H1 (cell line): Measurements from ENCODE around the gene CPT1A. TPM values are rescaled to one million over a fixed set of nuclear protein-coding genes. Genes with fewer than 3 reads are reported as not detected.
A peak's percentile ranks its signal among the peaks of the same experiment; 100 is the strongest.
"Not testable (repeated sequence)": the region's sequence is repeated elsewhere in the genome, so short reads cannot be mapped to it uniquely, and the experiment has no call there.

Experiments used
- CTCF ChIA-PET: fragments of 300-600 bp; sonication (Branson Sonifier 250); formaldehyde crosslinking; loops from one replicate; lab custom pipeline; 2021; ENCODE audit not compliant: partially characterized antibody; lab: Charles Lee
- POLR2A ChIA-PET: fragments of 300-600 bp; sonication (Branson Sonifier 250); formaldehyde crosslinking; loops from one replicate; lab custom pipeline; 2021; ENCODE audit warnings: inconsistent platforms; ENCODE audit not compliant: partially characterized antibody; lab: Charles Lee
- DNase-seq, 2 experiments: peaks; one replicate each; pipeline versions ENCODE4 v3.0.0 to v3.0.0-alpha.2; 2010 to 2022; ENCODE audit warnings: low spot score in 2 of 2, low read depth in 1 of 2, mixed read lengths in 1 of 2
- FAIRE-seq: peaks from 2 replicates; lab custom pipeline; 2011; peaks lifted over from hg19 to GRCh38; lab: Jason Lieb, UNC
- H2AFZ ChIP-seq: 2 replicates; pipeline ENCODE4 v1.8.1; 2012; ENCODE audit warnings: low read length, inconsistent platforms
- H2AK5ac ChIP-seq: 2 replicates; pipeline ENCODE4 v1.6.1; 2013; ENCODE audit warnings: low read depth, low read length
- H2BK120ac ChIP-seq: replicated peaks from 2 replicates; pipeline ENCODE3; 2013; ENCODE audit warnings: low read depth, low read length, inconsistent platforms
- H2BK12ac ChIP-seq: 2 replicates; pipeline ENCODE4 v1.6.1; 2013; ENCODE audit warnings: low read depth, low read length
- H2BK15ac ChIP-seq: 2 replicates; pipeline ENCODE4 v1.6.1; 2013; ENCODE audit warnings: low read length
- H2BK20ac ChIP-seq: 2 replicates; pipeline ENCODE4 v1.6.1; 2013; ENCODE audit warnings: low read length
- H2BK5ac ChIP-seq: 2 replicates; pipeline ENCODE4 v1.6.1; 2013; ENCODE audit warnings: low read depth, low read length
- H3K14ac ChIP-seq: 2 replicates; pipeline ENCODE4 v1.6.1; 2013; ENCODE audit warnings: inconsistent platforms; ENCODE audit not compliant: insufficient read length
- H3K18ac ChIP-seq: 2 replicates; pipeline ENCODE4 v1.6.1; 2013; ENCODE audit warnings: low read length; ENCODE audit errors: extremely low read depth
- H3K23ac ChIP-seq: 2 replicates; pipeline ENCODE4 v1.6.1; 2013; ENCODE audit warnings: inconsistent platforms; ENCODE audit not compliant: insufficient read length
- H3K23me2 ChIP-seq: 2 replicates; pipeline ENCODE4 v1.6.1; 2013; ENCODE audit warnings: low read depth, low read length
- H3K27ac ChIP-seq: 2 replicates; pipeline ENCODE4 v1.6.1; 2011; ENCODE audit warnings: low read depth, low read length, inconsistent platforms
- H3K27me3 ChIP-seq, 4 experiments: replicated peaks in 1 of 4; 1 replicate in 1 of 4; 2 replicates in 3 of 4; pipeline versions ENCODE4 v1.6.1 to v1.8.1; 2011 to 2013; ENCODE audit warnings: low read length in 3 of 4, mild to moderate bottlenecking in 3 of 4, inconsistent platforms in 2 of 4, mixed read lengths in 2 of 4, moderate library complexity in 1 of 4; ENCODE audit not compliant: control insufficient read depth in 3 of 4, insufficient read depth in 3 of 4; ENCODE audit errors: extremely low read depth in 1 of 4
- H3K36me3 ChIP-seq, 4 experiments: 2 replicates each; pipeline versions ENCODE4 v1.6.1 to v1.8.1; 2011 to 2013; ENCODE audit warnings: mild to moderate bottlenecking in 4 of 4, low read length in 3 of 4, moderate library complexity in 2 of 4, control low read depth in 1 of 4, inconsistent platforms in 1 of 4; ENCODE audit not compliant: insufficient read depth in 4 of 4, control insufficient read depth in 2 of 4
- H3K4ac ChIP-seq: replicated peaks from 2 replicates; pipeline ENCODE3; 2013; ENCODE audit warnings: low read length, low read depth, mixed read lengths, inconsistent platforms; ENCODE audit not compliant: insufficient read length
- H3K4me1 ChIP-seq, 4 experiments: replicated peaks in 1 of 4; 1 replicate in 1 of 4; 2 replicates in 3 of 4; pipeline versions ENCODE4 v1.6.1 to v1.8.1; 2011 to 2013; ENCODE audit warnings: low read length in 3 of 4, inconsistent platforms in 2 of 4, mixed read lengths in 1 of 4; ENCODE audit not compliant: insufficient read depth in 4 of 4, control insufficient read depth in 3 of 4
- H3K4me2 ChIP-seq, 2 experiments: 2 replicates each; pipeline versions ENCODE4 v1.6.1 to v1.8.1; 2011 to 2013; ENCODE audit warnings: low read depth in 2 of 2, low read length in 2 of 2, control low read depth in 1 of 2, inconsistent platforms in 1 of 2, mild to moderate bottlenecking in 1 of 2; ENCODE audit not compliant: insufficient read depth in 1 of 2
- H3K4me3 ChIP-seq, 4 experiments: fragments of 200-600, 300-600 bp in 1 of 4; sonication (generic), shearing (Covaris generic), sonication (Bioruptor Twin) in 1 of 4; 2 replicates each; pipeline versions ENCODE4 v1.5.1 to v1.8.1; 2011 to 2016; ENCODE audit warnings: low read length in 4 of 4, low read depth in 3 of 4, control low read depth in 2 of 4, inconsistent platforms in 2 of 4, mild to moderate bottlenecking in 2 of 4, mixed read lengths in 1 of 4, moderate library complexity in 1 of 4; ENCODE audit not compliant: insufficient read depth in 2 of 4; ENCODE audit errors: extremely low read depth in 1 of 4
- H3K56ac ChIP-seq: replicated peaks from 2 replicates; pipeline ENCODE3; 2013; ENCODE audit warnings: low read depth, mild to moderate bottlenecking, mixed read lengths, low read length, inconsistent platforms; ENCODE audit not compliant: insufficient read length
- H3K79me1 ChIP-seq: 2 replicates; pipeline ENCODE4 v1.6.1; 2013; ENCODE audit warnings: low read depth, low read length, control low read depth
- H3K79me2 ChIP-seq, 2 experiments: 2 replicates each; pipeline versions ENCODE4 v1.6.1 to v1.8.1; 2012 to 2013; ENCODE audit warnings: low read length in 2 of 2, mild to moderate bottlenecking in 2 of 2, inconsistent platforms in 1 of 2; ENCODE audit not compliant: insufficient read depth in 2 of 2, control insufficient read depth in 1 of 2
- H3K9ac ChIP-seq, 4 experiments: replicated peaks in 1 of 4; 1 replicate in 1 of 4; 2 replicates in 3 of 4; pipeline versions ENCODE4 v1.6.1 to v1.8.1; 2011 to 2013; ENCODE audit warnings: low read depth in 3 of 4, low read length in 3 of 4, control low read depth in 2 of 4, mild to moderate bottlenecking in 2 of 4, moderate library complexity in 2 of 4, inconsistent platforms in 1 of 4; ENCODE audit errors: extremely low read depth in 1 of 4
- H3K9me3 ChIP-seq, 2 experiments: 2 replicates each; pipeline versions ENCODE4 v1.6.1 to v1.8.1; 2012 to 2013; ENCODE audit warnings: mild to moderate bottlenecking in 2 of 2, moderate library complexity in 2 of 2, control low read depth in 1 of 2, inconsistent platforms in 1 of 2, low read depth in 1 of 2, low read length in 1 of 2, mixed read lengths in 1 of 2; ENCODE audit not compliant: insufficient read depth in 2 of 2
- H4K20me1 ChIP-seq, 2 experiments: replicated peaks in 1 of 2; 2 replicates each; pipeline versions ENCODE3 to v1.8.1; 2011 to 2013; ENCODE audit warnings: inconsistent platforms in 2 of 2, low read length in 2 of 2, mild to moderate bottlenecking in 1 of 2; ENCODE audit not compliant: insufficient read depth in 2 of 2, control insufficient read depth in 1 of 2
- H4K5ac ChIP-seq: 2 replicates; pipeline ENCODE4 v1.6.1; 2013; ENCODE audit warnings: low read length, low read depth, mixed read lengths, inconsistent platforms; ENCODE audit not compliant: insufficient read length
- H4K8ac ChIP-seq: 2 replicates; pipeline ENCODE4 v1.8.0; 2013; ENCODE audit warnings: mild to moderate bottlenecking, moderate library complexity, low read length, inconsistent platforms; ENCODE audit not compliant: insufficient read depth; ENCODE audit errors: extremely low read depth
- H4K91ac ChIP-seq: replicated peaks from 2 replicates; pipeline ENCODE3; 2013; ENCODE audit warnings: low read length, mixed read lengths, inconsistent platforms; ENCODE audit not compliant: insufficient read length
- EZH2 ChIP-seq: fragments of 200-600 bp; sonication (generic); IDR thresholded peaks from 2 replicates; pipeline ENCODE4 v1.7.1; 2012; ENCODE audit warnings: low read depth, mild to moderate bottlenecking, moderate library complexity, low read length, inconsistent platforms; ENCODE audit not compliant: severe bottlenecking
- RBBP5 ChIP-seq: IDR thresholded peaks from 2 replicates; pipeline ENCODE4 v1.7.1; 2012; ENCODE audit warnings: low read depth, mild to moderate bottlenecking, inconsistent platforms, low read length, moderate library complexity, borderline replicate concordance
- YY1 ChIP-seq: IDR thresholded peaks from 2 replicates; pipeline ENCODE4 v1.6.1; 2011; ENCODE audit warnings: low read depth, mild to moderate bottlenecking, low read length
- WGBS, 2 experiments: shearing (Covaris generic) in 1 of 2; methylation state at CpG; one replicate each; pipeline versions ENCODE4 v1.1.6 to v1.1.7; 2013 to 2015; ENCODE audit warnings: low lambda C conversion rate in 2 of 2, mixed read lengths in 2 of 2, inconsistent platforms in 1 of 2, low coverage in 1 of 2, missing lambda C conversion rate in 1 of 2; ENCODE audit not compliant: insufficient replicate concordance in 2 of 2, insufficient coverage in 1 of 2, insufficient read length in 1 of 2; ENCODE audit errors: extremely low coverage in 1 of 2, missing lambda C conversion rate in 1 of 2; 5-methylcytosine and 5-hydroxymethylcytosine counted together
- polyA plus RNA-seq, 7 experiments: library from polyadenylated mRNA; depleted of rRNA in 3 of 7; stranded (reverse) in 5 of 7; unstranded in 2 of 7; fragments of >200 nt in 5 of 7; fragments of 200-250 nt in 2 of 7; gene quantifications; 1 replicate in 5 of 7; 2 replicates in 1 of 7; 4 replicates in 1 of 7; pipeline versions ENCODE4 v1.2.1 to v1.2.3, GENCODE V29; 2011 to 2013; ENCODE audit warnings: missing spikeins in 2 of 7, mixed read lengths in 2 of 7
- total RNA-seq: library from RNA; stranded (reverse); fragmentation: NEBNext Ultra II Directional; extraction: Animal tissue kit (Norgen Biotek cat#: 25700); gene quantifications from 2 replicates; pipeline ENCODE4 v1.2.1, GENCODE V29; 2021

CPT1A gene
- total and polyA plus RNA-seq, 2 of the 8 experiments (the other 6 are each of a cell fraction or from before 2014, with no cell fraction given) = 2.9 to 12.2 TPM

DNA sequence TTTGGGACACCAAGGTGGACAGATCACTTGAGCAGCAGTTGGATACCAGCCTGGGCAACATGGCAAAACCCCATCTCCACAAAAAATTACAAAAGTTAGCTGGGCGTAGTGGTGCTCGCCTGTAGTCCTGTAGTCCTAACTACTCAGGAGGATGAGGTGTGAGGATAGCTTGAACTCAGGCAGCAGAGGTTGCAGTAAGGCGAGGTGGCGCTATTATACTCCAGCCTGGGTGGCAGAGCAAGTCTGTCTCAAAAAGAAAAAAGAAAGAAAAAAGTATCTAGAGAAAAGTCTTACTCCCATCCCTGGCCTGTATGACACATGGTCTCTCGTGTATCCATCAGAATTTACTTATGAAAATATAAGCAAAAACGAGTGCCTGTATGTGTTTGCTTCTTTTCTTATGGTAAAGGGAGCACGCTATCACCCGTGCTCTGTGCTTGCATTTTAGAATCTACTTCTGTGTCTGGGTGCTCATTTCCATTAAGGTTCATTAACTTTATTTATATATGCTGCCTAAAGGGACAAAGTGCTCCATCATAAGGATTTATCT lies 15.4 kb upstream of the CPT1A start (continued):
- no peak for TF ChIP-seq RBBP5
- TF ChIP-seq EZH2 = no peak
- no peak for TF ChIP-seq YY1

- peaks cover 5 to 27% (median 14%) of the 10 kb centered on the region in 4 experiments; a peak in 6 of 7 replicates for H3K27me3 ChIP-seq
Observed at GRCh38 chr11:68856425-68857030, 14.8 kb upstream of the CPT1A start.

More at GRCh38 chr11:68856425-68857030, 14.8 kb upstream of the CPT1A start:
- H3K4me1 ChIP-seq, FAIRE-seq, H3K36me3 ChIP-seq, H2BK20ac ChIP-seq, H3K9ac ChIP-seq, H3K56ac ChIP-seq, H2BK120ac ChIP-seq, H2AFZ ChIP-seq, H3K23ac ChIP-seq, H4K91ac ChIP-seq, H3K4ac ChIP-seq, H3K9me3 ChIP-seq, H4K5ac ChIP-seq, H4K8ac ChIP-seq, H3K79me1 ChIP-seq, H3K18ac ChIP-seq, H3K4me3 ChIP-seq, H2AK5ac ChIP-seq, H2BK5ac ChIP-seq, H3K14ac ChIP-seq, H2BK15ac ChIP-seq, H3K27ac ChIP-seq, H3K79me2 ChIP-seq, H2BK12ac ChIP-seq, H4K20me1 ChIP-seq, DNase-seq: not testable (repeated sequence)
- WGBS, 2 experiments = 85% methylated on average over 21 of the region's 21 CpGs; no CpG with 5 or more reads in 1 of the 2 experiments
- POLR2A ChIA-PET = interaction anchor here (0.9 to 1.0 kb wide), 2 partner anchors 18 to 585 kb away, joined by 3 read pairs; partner anchors contain the start of gene C11orf24
- Histone ChIP-seq H3K4me2 (peak overlapping the region in 1 of 2 experiments; percentile 78; a peak in 1 of 4 replicates), H3K23me2 (peaks cover 11% of the 10 kb centered on the region; the same call in 1 of the 2 replicates)
- CTCF ChIA-PET = interaction anchor here (0.7 to 1.1 kb wide), 5 partner anchors 9 to 55 kb away, joined by 3 to 4 read pairs (median 3); no protein-coding TSS in a partner anchor
